HG03159 (cell line): ENCODE measurements around the gene PCGF3.

Experiments used
- ATAC-seq: cut with Tn5 transposase; IDR thresholded peaks from one replicate; pipeline ENCODE4 v1.9.1; 2021; ENCODE audit warnings: mild to moderate bottlenecking, moderate library complexity; ENCODE audit not compliant: unreplicated experiment

Gene PCGF3

GRCh38 chr4:819401-820229 lies 114.0 kb downstream of the PCGF3 start:
- ATAC-seq, result no peak
